Activated B cell treated with CpG ODN at 0.5 μM for 24 hours (primary cell): Measurements from ENCODE around the gene XDH. TPM values are rescaled to one million over a fixed set of nuclear protein-coding genes. Genes with fewer than 3 reads are reported as not detected.

Source experiments
- ATAC-seq: fragments of 200-7000 bp; cut with Tn5 transposase; one replicate; pipeline ENCODE4 v1.10.0; 2021; ENCODE audit warnings: low read depth, mild to moderate bottlenecking, moderate library complexity
- CTCF ChIA-PET: fragments of 350-600 bp; sonication (Branson Sonifier 250); formaldehyde crosslinking; loops from one replicate; lab custom pipeline; 2021; ENCODE audit warnings: antibody characterized with exemption; lab: Charles Lee
- POLR2A ChIA-PET: fragments of 350-600 bp; sonication (Branson Sonifier 250); formaldehyde crosslinking; loops from one replicate; lab custom pipeline; 2021; ENCODE audit warnings: antibody characterized with exemption; lab: Charles Lee
- DNase-seq: peaks from one replicate; pipeline ENCODE4 v3.0.0; 2022
- H3K27ac Mint-ChIP-seq: one replicate; pipeline ENCODE4 v1.8.0; 2020; ENCODE audit warnings: mixed read lengths
- H3K27me3 Mint-ChIP-seq: one replicate; pipeline ENCODE4 v1.8.0; 2021; ENCODE audit warnings: mixed read lengths
- H3K36me3 Mint-ChIP-seq: one replicate; pipeline ENCODE4 v1.8.0; 2021; ENCODE audit warnings: low read depth, mixed read lengths
- H3K4me1 Mint-ChIP-seq: one replicate; pipeline ENCODE4 v1.8.0; 2021; ENCODE audit warnings: mixed read lengths
- H3K4me3 Mint-ChIP-seq: one replicate; pipeline ENCODE4 v1.8.0; 2020; ENCODE audit warnings: mild to moderate bottlenecking, mixed read lengths
- H3K9me3 Mint-ChIP-seq: one replicate; pipeline ENCODE4 v1.8.0; 2020; ENCODE audit warnings: mixed read lengths
- CTCF ChIP-seq: fragments of 200-600 bp; IDR thresholded peaks from one replicate; pipeline ENCODE4 v1.8.0; 2022; ENCODE audit warnings: antibody characterized with exemption, mild to moderate bottlenecking
- intact Hi-C: fragments of 100-400 bp; cut with micrococcal nuclease; formaldehyde crosslinking; loops from one replicate; pipeline ENCODE4 v1.15.1; 2024
- total RNA-seq: library from RNA; stranded (reverse); gene quantifications from 2 replicates; pipeline ENCODE4 v1.2.3, GENCODE V29; 2022

XDH gene
- total RNA-seq, 1 donor from 2014 or later, result not detected

GRCh38 chr2:31373127-31373526 lies 41.4 kb downstream of the XDH start:
- H3K27me3 Mint-ChIP-seq, result no peaks in the 10 kb centered on the region
- no peak overlapping the region for H3K27ac Mint-ChIP-seq
- ATAC-seq, result no peak
- DNase-seq, result no peak
- intact Hi-C loops, result no loop called here
- ChIA-PET POLR2A (no interaction called here), CTCF (no interaction called here)
- H3K36me3 Mint-ChIP-seq, result no peaks in the 10 kb centered on the region
- no peaks in the 10 kb centered on the region for H3K4me1 Mint-ChIP-seq
- no peaks in the 10 kb centered on the region for H3K9me3 Mint-ChIP-seq
- no peak for TF ChIP-seq CTCF
- no peak overlapping the region for H3K4me3 Mint-ChIP-seq

GRCh38 chr2:31372097-31372496 lies 42.4 kb downstream of the XDH start:
- POLR2A ChIA-PET, result no interaction called here
- intact Hi-C loops, result no loop called here
- ATAC-seq (no peak), DNase-seq (no peak)
- TF ChIP-seq CTCF, result no peak
- H3K27me3 Mint-ChIP-seq, result no peaks in the 10 kb centered on the region
- CTCF ChIA-PET, result no interaction called here
- no peaks in the 10 kb centered on the region for H3K9me3 Mint-ChIP-seq
- H3K27ac Mint-ChIP-seq, result no peak overlapping the region
- no peaks in the 10 kb centered on the region for H3K36me3 Mint-ChIP-seq
- H3K4me1 Mint-ChIP-seq, result no peaks in the 10 kb centered on the region
- H3K4me3 Mint-ChIP-seq, result no peak overlapping the region

- H3K27me3 Mint-ChIP-seq, result no peaks in the 10 kb centered on the region
- intact Hi-C loops, result no loop called here
- DNase-seq (no peak), ATAC-seq (no peak)
- H3K9me3 Mint-ChIP-seq, result no peaks in the 10 kb centered on the region
- no peak overlapping the region for H3K27ac Mint-ChIP-seq
- H3K4me1 Mint-ChIP-seq, result no peaks in the 10 kb centered on the region
- CTCF ChIA-PET, result no interaction called here
- TF ChIP-seq CTCF, result no peak
- H3K36me3 Mint-ChIP-seq, result no peaks in the 10 kb centered on the region
- no peak overlapping the region for H3K4me3 Mint-ChIP-seq
- POLR2A ChIA-PET, result no interaction called here
Measured at GRCh38 chr2:31371691-31372090, 42.9 kb downstream of the XDH start.

GRCh38 chr2:31366733-31367132 lies 47.8 kb downstream of the XDH start:
- no peak for TF ChIP-seq CTCF
- intact Hi-C loops, result no loop called here
- no peaks in the 10 kb centered on the region for H3K9me3 Mint-ChIP-seq
- no peak for DNase-seq
- ATAC-seq, result no peak
- no peaks in the 10 kb centered on the region for H3K36me3 Mint-ChIP-seq
- no peak overlapping the region for H3K4me3 Mint-ChIP-seq
- ChIA-PET POLR2A (no interaction called here), CTCF (no interaction called here)
- no peaks in the 10 kb centered on the region for H3K27me3 Mint-ChIP-seq
- no peaks in the 10 kb centered on the region for H3K4me1 Mint-ChIP-seq
- H3K27ac Mint-ChIP-seq, result no peak overlapping the region

- no peak overlapping the region for H3K27ac Mint-ChIP-seq
- no peaks in the 10 kb centered on the region for H3K4me1 Mint-ChIP-seq
- H3K36me3 Mint-ChIP-seq, result no peaks in the 10 kb centered on the region
- TF ChIP-seq CTCF, result no peak
- DNase-seq (no peak), ATAC-seq (no peak)
- H3K27me3 Mint-ChIP-seq, result peaks cover 3% of the 10 kb centered on the region
- no peaks in the 10 kb centered on the region for H3K9me3 Mint-ChIP-seq
- ChIA-PET POLR2A (no interaction called here), CTCF (no interaction called here)
- intact Hi-C loops, result no loop called here
- H3K4me3 Mint-ChIP-seq, result no peak overlapping the region
Measured at GRCh38 chr2:31365834-31366505, 48.6 kb downstream of the XDH start.
